HCT116 (cell line): Measurements from ENCODE around the gene EEIG1. TPM values are rescaled to one million over a fixed set of nuclear protein-coding genes. Genes with fewer than 3 reads are reported as not detected.

Experiments used
- ATAC-seq: fragments of 200-7000 bp; cut with Tn5 transposase; 2 replicates; pipeline ENCODE4 v1.9.1; 2020; ENCODE audit warnings: mild to moderate bottlenecking, moderate library complexity
- BruUV-seq: library from RNA; stranded (reverse); fragments of 400-500 nt; replicated peaks from 2 replicates; lab custom pipeline; 2021; lab: Mats Ljungman, UMichigan
- CTCF ChIA-PET: fragments of 300-600 bp; sonication (Branson Sonifier 250); formaldehyde crosslinking; loops from one replicate; lab custom pipeline; 2021; ENCODE audit warnings: antibody characterized with exemption; lab: Charles Lee
- POLR2A ChIA-PET: fragments of 300-600, 350-600 bp; sonication (Branson Sonifier 250); formaldehyde crosslinking; loops from one replicate; lab custom pipeline; 2021; ENCODE audit warnings: antibody characterized with exemption; lab: Charles Lee
- RAD21 ChIA-PET, 2 experiments: fragments of 300-600 bp; sonication (Branson Sonifier 250); formaldehyde crosslinking; loops; one replicate each; lab custom pipeline; 2023; ENCODE audit warnings: low total read pairs in 2 of 2; ENCODE audit not compliant: uncharacterized antibody in 2 of 2, unreplicated experiment in 2 of 2, low non-redundant PET in 1 of 2; lab: Charles Lee
- DNase-seq: peaks from one replicate; pipeline ENCODE4 v3.0.0-alpha.2; 2010; ENCODE audit warnings: low read depth, low spot score
- H2AFZ ChIP-seq: fragments of 200-600 bp; shearing (Covaris generic), sonication (generic); 2 replicates; pipeline ENCODE4 v1.6.1; 2017; ENCODE audit warnings: low read depth, mixed run types, mixed read lengths, antibody characterized with exemption, low read length; ENCODE audit not compliant: poor library complexity, severe bottlenecking
- H3K27ac ChIP-seq: 2 replicates; pipeline ENCODE4 v1.5.1; 2012; ENCODE audit warnings: low read depth, low read length
- H3K27me3 ChIP-seq: fragments of 200-600 bp; sonication (generic); 2 replicates; pipeline ENCODE4 v1.6.1; 2016; ENCODE audit warnings: mixed run types, low read length, mixed read lengths; ENCODE audit not compliant: insufficient read depth
- H3K36me3 ChIP-seq, 2 experiments: fragments of 200-500 bp in 1 of 2; fragments of 200-600 bp in 1 of 2; sonication (Bioruptor generic) in 1 of 2; sonication (generic) in 1 of 2; 2 replicates each; pipeline versions ENCODE4 v1.5.1 to v1.6.1; 2014 to 2016; ENCODE audit warnings: low read length in 2 of 2, inconsistent platforms in 1 of 2, mixed read lengths in 1 of 2, mixed run types in 1 of 2; ENCODE audit not compliant: insufficient read depth in 2 of 2, control insufficient read depth in 1 of 2
- H3K4me1 ChIP-seq, 2 experiments: fragments of 200-600 bp in 1 of 2; sonication (generic) in 1 of 2; 2 replicates each; pipeline versions ENCODE4 v1.5.1 to v1.6.1; 2012 to 2017; ENCODE audit warnings: low read length in 2 of 2, inconsistent platforms in 1 of 2, mild to moderate bottlenecking in 1 of 2, mixed read lengths in 1 of 2, mixed run types in 1 of 2, moderate library complexity in 1 of 2; ENCODE audit not compliant: insufficient read depth in 2 of 2, control insufficient read depth in 1 of 2
- H3K4me2 ChIP-seq: fragments of 200-600 bp; sonication (generic); 2 replicates; pipeline ENCODE4 v1.6.1; 2017; ENCODE audit warnings: mixed run types, low read length, mixed read lengths
- H3K4me3 ChIP-seq, 2 experiments: fragments of 200-600 bp in 1 of 2; sonication (generic) in 1 of 2; replicated peaks in 1 of 2; 2 replicates each; pipeline ENCODE4 v1.5.1; 2011 to 2016; ENCODE audit warnings: low read length in 2 of 2, control low read depth in 1 of 2, low read depth in 1 of 2, mild to moderate bottlenecking in 1 of 2, mixed read lengths in 1 of 2, mixed run types in 1 of 2
- H3K79me2 ChIP-seq: fragments of 200-600 bp; sonication (generic); 2 replicates; pipeline ENCODE4 v1.6.1; 2017; ENCODE audit warnings: mild to moderate bottlenecking, mixed run types, low read length, moderate library complexity, mixed read lengths; ENCODE audit not compliant: insufficient read depth
- H3K9ac ChIP-seq: fragments of 200-600 bp; sonication (generic); 2 replicates; pipeline ENCODE4 v1.6.1; 2016; ENCODE audit warnings: low read length, mixed read lengths
- H3K9me2 ChIP-seq: fragments of 200-600 bp; sonication (generic), shearing (Covaris generic); 2 replicates; pipeline ENCODE4 v1.6.1; 2017; ENCODE audit warnings: mixed run types, mild to moderate bottlenecking, moderate library complexity; ENCODE audit not compliant: insufficient read depth
- H3K9me3 ChIP-seq, 2 experiments: fragments of 200-500 bp in 1 of 2; fragments of 200-600 bp in 1 of 2; sonication (Bioruptor generic) in 1 of 2; sonication (generic) in 1 of 2; 2 replicates each; pipeline ENCODE4 v1.6.1; 2014 to 2017; ENCODE audit warnings: low read length in 2 of 2, mixed read lengths in 2 of 2, inconsistent platforms in 1 of 2, low read depth in 1 of 2, mild to moderate bottlenecking in 1 of 2, mixed run types in 1 of 2, moderate library complexity in 1 of 2; ENCODE audit not compliant: control insufficient read depth in 1 of 2, insufficient read depth in 1 of 2
- H4K20me1 ChIP-seq: fragments of 200-600 bp; sonication (generic), shearing (Covaris generic); 2 replicates; pipeline ENCODE4 v1.6.1; 2017; ENCODE audit warnings: mixed run types, mild to moderate bottlenecking, moderate library complexity; ENCODE audit not compliant: insufficient read depth
- ATF3 ChIP-seq: IDR thresholded peaks from 2 replicates; pipeline ENCODE4 v1.6.1; 2012
- ELF1 ChIP-seq: IDR thresholded peaks from 2 replicates; pipeline ENCODE4 v1.6.1; 2012; ENCODE audit warnings: low read depth, borderline replicate concordance
- REST ChIP-seq: IDR thresholded peaks from 2 replicates; pipeline ENCODE4 v1.6.1; 2012; ENCODE audit warnings: low read depth
- TCF7L2 ChIP-seq: IDR thresholded peaks from 2 replicates; pipeline ENCODE4 v1.7.0; 2011; ENCODE audit warnings: borderline replicate concordance, inconsistent platforms; ENCODE audit not compliant: insufficient read depth, insufficient read length; ENCODE audit errors: extremely low read depth
- ZBTB33 ChIP-seq: IDR thresholded peaks from 2 replicates; pipeline ENCODE4 v1.6.1; 2011; ENCODE audit warnings: mild to moderate bottlenecking, low read length, moderate library complexity; ENCODE audit not compliant: insufficient replicate concordance; ENCODE audit errors: extremely low read depth
- ZNF274 ChIP-seq: fragments of 200-500 bp; sonication (Bioruptor generic); IDR thresholded peaks from 2 replicates; pipeline ENCODE4 v1.6.1; 2014; ENCODE audit warnings: mild to moderate bottlenecking, low read depth, low read length, inconsistent platforms
- intact Hi-C: fragments of 100-400 bp; cut with micrococcal nuclease; formaldehyde crosslinking; loops from 2 replicates; pipeline ENCODE4 v1.10.0; 2022
- total RNA-seq: library from RNA; stranded (reverse); gene quantifications from one replicate; pipeline ENCODE4 v1.2.1, GENCODE V29; 2021; ENCODE audit not compliant: unreplicated experiment

The EEIG1 gene
- total RNA-seq, 1 experiment from 2014 or later, result 44.2 TPM

- TF ChIP-seq REST (no peak), TCF7L2 (no peak), ELF1 (no peak), ATF3 (no peak), ZNF274 (no peak), ZBTB33 (no peak)
- peaks cover 60% of the 10 kb centered on the region for H3K79me2 ChIP-seq
- H3K27me3 ChIP-seq, result no peaks in the 10 kb centered on the region
- POLR2A ChIA-PET, result interaction anchor here (0.8 kb wide), 1 partner anchor 116 kb away, joined by 3 read pairs; no protein-coding TSS in a partner anchor
- H3K4me2 ChIP-seq, result no peak overlapping the region
- DNase-seq (no peak), ATAC-seq (no peak)
- intact Hi-C loops, result no loop called here
- H3K36me3 ChIP-seq, result no peaks in the 10 kb centered on the region
- H4K20me1 ChIP-seq, result peaks cover 4% of the 10 kb centered on the region; the same call in 1 of the 2 replicates
- no peak overlapping the region for H2AFZ ChIP-seq
- CTCF ChIA-PET, result interaction anchor here (1.8 kb wide), 1 partner anchor 10 kb away, joined by 21 read pairs; no protein-coding TSS in a partner anchor
- no TSS peak for BruUV-seq
- H3K4me1 ChIP-seq, result peaks cover 58 to 77% of the 10 kb centered on the region in 2 experiments
- H3K9me3 ChIP-seq, result no peaks in the 10 kb centered on the region; a peak in 1 of 4 replicates
- H3K9me2 ChIP-seq, result no peaks in the 10 kb centered on the region
- H3K27ac ChIP-seq, result no peak overlapping the region
- no peak overlapping the region for H3K9ac ChIP-seq
- RAD21 ChIA-PET, result interaction anchor here in 1 of 2 experiments (1.3 kb wide), 1 partner anchor 82 kb away, joined by 3 read pairs; no protein-coding TSS in a partner anchor
- H3K4me3 ChIP-seq, result no peak overlapping the region
Measured at GRCh38 chr9:127953154-127953553, 27.6 kb downstream of the EEIG1 start.
